SK-N-SH (cell line): ENCODE results near the gene ANGPTL4. TPM values are rescaled to one million over a fixed set of nuclear protein-coding genes. Genes with fewer than 3 reads are reported as not detected.
A peak's percentile ranks its signal among the peaks of the same experiment; 100 is the strongest.

Experiments used
- CTCF ChIA-PET: fragments of 300-600, 350-600 bp; formaldehyde crosslinking; extraction: SDS; loops from one replicate; lab custom pipeline; 2021; lab: Yijun Ruan, JAX
- POLR2A ChIA-PET: fragments of 350-600 bp; sonication (Branson Sonifier 250); formaldehyde crosslinking; extraction: SDS; loops from one replicate; lab custom pipeline; 2020; ENCODE audit warnings: antibody characterized with exemption, inconsistent platforms; lab: Yijun Ruan, JAX
- DNase-seq: peaks from one replicate; pipeline ENCODE4 v3.0.0; 2012
- H2AFZ ChIP-seq: fragments of 200-600 bp; sonication (generic); 2 replicates; pipeline ENCODE4 v1.8.1; 2016; ENCODE audit warnings: antibody characterized with exemption, mild to moderate bottlenecking, low read depth
- H3F3A ChIP-seq: fragments of 200-600 bp; sonication (generic); replicated peaks from 2 replicates; pipeline ENCODE3; 2016; ENCODE audit warnings: antibody characterized with exemption, mild to moderate bottlenecking; ENCODE audit not compliant: insufficient read depth
- H3K27ac ChIP-seq, 2 experiments: fragments of 200-500 bp in 1 of 2; fragments of 200-600 bp in 1 of 2; sonication (Bioruptor generic) in 1 of 2; sonication (generic), shearing (Covaris generic) in 1 of 2; 2 replicates each; pipeline versions ENCODE4 v1.5.1 to v1.6.1; 2014 to 2016; ENCODE audit warnings: low read depth in 2 of 2, inconsistent platforms in 1 of 2, low read length in 1 of 2, mild to moderate bottlenecking in 1 of 2, mixed read lengths in 1 of 2
- H3K27me3 ChIP-seq: fragments of 200-600 bp; sonication (generic), shearing (Covaris generic); 2 replicates; pipeline ENCODE4 v1.6.1; 2016; ENCODE audit warnings: mixed run types; ENCODE audit not compliant: insufficient read depth
- H3K36me3 ChIP-seq, 2 experiments: fragments of 200-500 bp in 1 of 2; fragments of 200-600 bp in 1 of 2; sonication (Bioruptor generic) in 1 of 2; sonication (generic) in 1 of 2; replicated peaks in 1 of 2; 2 replicates each; pipeline versions ENCODE3 to v1.5.1; 2014 to 2016; ENCODE audit warnings: low read length in 1 of 2, mild to moderate bottlenecking in 1 of 2; ENCODE audit not compliant: insufficient read depth in 2 of 2, control insufficient read depth in 1 of 2
- H3K4me1 ChIP-seq, 2 experiments: fragments of 200-500 bp in 1 of 2; fragments of 200-600 bp in 1 of 2; sonication (Bioruptor generic) in 1 of 2; sonication (generic), shearing (Covaris generic) in 1 of 2; 2 replicates each; pipeline versions ENCODE4 v1.5.1 to v1.6.1; 2014 to 2016; ENCODE audit warnings: low read depth in 1 of 2, low read length in 1 of 2, mixed run types in 1 of 2; ENCODE audit not compliant: insufficient read depth in 2 of 2, control insufficient read depth in 1 of 2
- H3K4me2 ChIP-seq: fragments of 200-600 bp; sonication (generic), shearing (Covaris generic); 2 replicates; pipeline ENCODE4 v1.6.1; 2017; ENCODE audit warnings: mixed run types
- H3K4me3 ChIP-seq, 2 experiments: fragments of 200-500 bp in 1 of 2; fragments of 200-600 bp in 1 of 2; sonication (Bioruptor generic) in 1 of 2; sonication (generic), shearing (Covaris generic) in 1 of 2; 2 replicates each; pipeline versions ENCODE4 v1.5.1 to v1.8.1; 2014 to 2016; ENCODE audit warnings: low read depth in 2 of 2, inconsistent platforms in 1 of 2, low read length in 1 of 2, mild to moderate bottlenecking in 1 of 2, mixed read lengths in 1 of 2, moderate library complexity in 1 of 2
- H3K79me2 ChIP-seq: fragments of 200-600 bp; sonication (generic); 2 replicates; pipeline ENCODE4 v1.8.1; 2017; ENCODE audit warnings: mild to moderate bottlenecking; ENCODE audit not compliant: insufficient read depth
- H3K9ac ChIP-seq: fragments of 200-600 bp; sonication (generic); 2 replicates; pipeline ENCODE4 v1.6.1; 2017; ENCODE audit warnings: mixed run types
- H3K9me2 ChIP-seq: fragments of 200-600 bp; sonication (generic); 2 replicates; pipeline ENCODE4 v1.6.1; 2017; ENCODE audit warnings: mixed run types
- H3K9me3 ChIP-seq: fragments of 200-600 bp; sonication (generic); 2 replicates; pipeline ENCODE4 v1.6.1; 2017; ENCODE audit warnings: mixed run types, mild to moderate bottlenecking, moderate library complexity
- H4K20me1 ChIP-seq: fragments of 200-600 bp; sonication (generic); 2 replicates; pipeline ENCODE4 v1.6.1; 2017; ENCODE audit warnings: mild to moderate bottlenecking, mixed run types; ENCODE audit not compliant: insufficient read depth
- ELF1 ChIP-seq: IDR thresholded peaks from 2 replicates; pipeline ENCODE4 v1.4.0; 2012
- FOXM1 ChIP-seq: IDR thresholded peaks from 2 replicates; pipeline ENCODE4 v1.4.0; 2012; ENCODE audit warnings: low read depth, mild to moderate bottlenecking
- GABPA ChIP-seq: IDR thresholded peaks from 2 replicates; pipeline ENCODE4 v1.4.0; 2012; ENCODE audit warnings: low read depth, mild to moderate bottlenecking
- GATA2 ChIP-seq: sonication (generic); formaldehyde crosslinking; IDR thresholded peaks from 2 replicates; pipeline ENCODE4 v1.5.0; 2020; ENCODE audit warnings: mild to moderate bottlenecking, missing genetic modification reagents
- IRF3 ChIP-seq: fragments of 150-350 bp; IDR thresholded peaks from 2 replicates; pipeline ENCODE4 v1.6.1; 2016; ENCODE audit warnings: mild to moderate bottlenecking, low read depth, low read length
- JUND ChIP-seq: IDR thresholded peaks from 2 replicates; pipeline ENCODE4 v1.4.0; 2012
- PBX3 ChIP-seq: IDR thresholded peaks from 2 replicates; pipeline ENCODE4; 2012
- RAD21 ChIP-seq: IDR thresholded peaks from 2 replicates; pipeline ENCODE4 v1.6.1; 2012; ENCODE audit warnings: mild to moderate bottlenecking, low read length
- REST ChIP-seq: IDR thresholded peaks from 2 replicates; pipeline ENCODE4 v1.6.1; 2012; ENCODE audit warnings: mild to moderate bottlenecking, low read depth, low read length, moderate library complexity
- SIN3A ChIP-seq: IDR thresholded peaks from 2 replicates; pipeline ENCODE4 v1.6.1; 2012; ENCODE audit warnings: low read depth, mild to moderate bottlenecking, low read length, moderate library complexity, borderline replicate concordance
- SMC3 ChIP-seq: IDR thresholded peaks from 2 replicates; pipeline ENCODE4 v1.6.1; 2012; ENCODE audit warnings: low read depth, low read length, improper control_type of control experiment
- USF1 ChIP-seq: IDR thresholded peaks from 2 replicates; pipeline ENCODE4 v1.4.0; 2012; ENCODE audit warnings: low read depth, borderline replicate concordance
- USF2 ChIP-seq: fragments of 150-350 bp; IDR thresholded peaks from 2 replicates; pipeline ENCODE4 v1.6.1; 2017; ENCODE audit warnings: antibody characterized with exemption, low read length, low read depth, borderline replicate concordance
- YY1 ChIP-seq: IDR thresholded peaks from 2 replicates; pipeline ENCODE4 v1.4.0; 2012; ENCODE audit warnings: low read depth, mild to moderate bottlenecking
- ZBTB33 ChIP-seq: IDR thresholded peaks from 2 replicates; pipeline ENCODE4 v1.4.0; 2012; ENCODE audit warnings: low read depth, borderline replicate concordance
- WGBS: methylation state at CpG from one replicate; pipeline ENCODE4 v1.1.6; 2017; ENCODE audit warnings: low lambda C conversion rate; 5-methylcytosine and 5-hydroxymethylcytosine counted together
- polyA plus RNA-seq, 3 experiments: library from polyadenylated mRNA; depleted of rRNA; stranded (reverse); fragments of >200 nt; gene quantifications; 2 replicates each; pipeline ENCODE4 v1.2.3, GENCODE V29; 2012

ANGPTL4 gene
- polyA plus RNA-seq, 1 of the 3 experiments (the other 2 are of a cell fraction), result 62.5 TPM

GRCh38 chr19:8322638-8322997 lies 41.3 kb upstream of the ANGPTL4 start:
- Histone ChIP-seq H3K36me3 (peaks cover 7 to 15% of the 10 kb centered on the region in 2 experiments), H3K4me3 (peak overlapping the region; percentile 87 to 99), H3K4me1 (peaks cover 14 to 16% of the 10 kb centered on the region in 2 experiments; a peak in 2 of 4 replicates), H3K27ac (no peak overlapping the region), H3K4me2 (peak overlapping the region; percentile 97), H3K27me3 (no peaks in the 10 kb centered on the region), H3K79me2 (peaks cover 55% of the 10 kb centered on the region), H3K9ac (peak overlapping the region; percentile 99), H3K9me3 (no peaks in the 10 kb centered on the region), H2AFZ (no peak overlapping the region), H3K9me2 (no peaks in the 10 kb centered on the region), H3F3A (peaks cover 10% of the 10 kb centered on the region), H4K20me1 (peaks cover 18% of the 10 kb centered on the region)
- no peak for TF ChIP-seq GABPA
- no peak for TF ChIP-seq SIN3A
- TF ChIP-seq FOXM1, result no peak
- no peak for TF ChIP-seq IRF3
- TF ChIP-seq SMC3, result no peak
- TF ChIP-seq PBX3, result no peak
- TF ChIP-seq JUND, result no peak
- TF ChIP-seq GATA2 (CRISPR knock-in tag), result no peak
- no peak for TF ChIP-seq REST
- TF ChIP-seq YY1, result no peak
- TF ChIP-seq USF2, result no peak
- TF ChIP-seq ZBTB33, result no peak
- TF ChIP-seq ELF1, result no peak
- no peak for TF ChIP-seq USF1
- no peak for TF ChIP-seq RAD21
- DNase-seq, result no peak
- ChIA-PET POLR2A (interaction anchor here (1.2 to 1.8 kb wide), 2 partner anchors 10 to 56 kb away, joined by 3 to 4 read pairs; no protein-coding TSS in a partner anchor), CTCF (interaction anchor here (1.8 to 2.9 kb wide), 2 partner anchors 13 to 19 kb away, joined by 6 to 14 read pairs; no protein-coding TSS in a partner anchor)
- 78% methylated on average over 4 of the region's 7 CpGs for WGBS
